GM18909 (cell line): ENCODE data around the gene TRIM17.

Experiments used
- ATAC-seq: cut with Tn5 transposase; IDR thresholded peaks from one replicate; pipeline ENCODE4 v1.9.1; 2021; ENCODE audit warnings: mild to moderate bottlenecking; ENCODE audit not compliant: unreplicated experiment, poor library complexity

The TRIM17 gene

GRCh38 chr1:228361314-228362140 is 55.1 kb downstream of the TRIM17 start:
- ATAC-seq, result no peak

GRCh38 chr1:228360533-228361313 is 55.9 kb downstream of the TRIM17 start:
- ATAC-seq, result no peak

- no peak for ATAC-seq
Observed at GRCh38 chr1:228359613-228360532, 56.8 kb downstream of the TRIM17 start.

DNA sequence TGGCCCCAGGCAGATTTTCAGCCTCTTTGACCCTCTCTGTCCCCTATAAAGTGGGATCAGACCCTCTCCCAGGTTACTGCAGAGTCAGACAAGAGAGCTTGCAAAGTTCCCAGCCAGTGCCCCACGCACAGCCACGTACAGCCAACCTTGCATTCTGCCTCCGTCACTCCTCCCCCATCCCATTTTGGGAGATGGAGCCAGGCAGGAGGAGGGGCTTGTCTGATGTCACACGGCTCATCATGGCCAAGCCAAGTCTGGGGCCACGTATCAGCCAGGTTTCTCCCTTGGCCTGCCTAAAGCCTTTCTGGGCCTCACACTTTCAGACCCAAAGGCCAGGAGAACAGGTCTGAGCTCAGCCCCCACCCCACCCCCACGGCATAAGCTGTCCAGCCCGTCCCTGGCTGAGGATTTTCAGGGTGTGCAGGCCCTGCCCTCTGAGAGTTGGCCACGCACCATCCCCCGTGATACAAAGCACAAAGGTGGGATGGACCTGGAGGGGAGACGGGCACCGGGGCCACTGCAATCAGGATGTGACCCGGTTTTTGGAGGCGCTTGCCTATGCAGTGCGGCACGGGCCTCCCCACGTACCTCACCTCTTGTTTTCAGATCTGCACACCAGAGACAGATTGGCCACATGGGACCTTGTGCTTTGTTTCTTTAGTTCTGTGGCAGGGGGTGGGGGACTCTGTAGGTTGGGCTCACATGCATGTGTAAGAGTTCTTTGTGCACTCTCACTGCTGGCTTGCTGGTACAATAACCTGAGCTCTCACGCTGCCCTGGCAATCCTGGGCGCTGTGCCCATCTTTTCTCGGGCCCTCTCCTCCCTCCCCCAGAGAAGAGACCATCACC is 57.7 kb downstream of the TRIM17 start:
- ATAC-seq, result no peak

DNA sequence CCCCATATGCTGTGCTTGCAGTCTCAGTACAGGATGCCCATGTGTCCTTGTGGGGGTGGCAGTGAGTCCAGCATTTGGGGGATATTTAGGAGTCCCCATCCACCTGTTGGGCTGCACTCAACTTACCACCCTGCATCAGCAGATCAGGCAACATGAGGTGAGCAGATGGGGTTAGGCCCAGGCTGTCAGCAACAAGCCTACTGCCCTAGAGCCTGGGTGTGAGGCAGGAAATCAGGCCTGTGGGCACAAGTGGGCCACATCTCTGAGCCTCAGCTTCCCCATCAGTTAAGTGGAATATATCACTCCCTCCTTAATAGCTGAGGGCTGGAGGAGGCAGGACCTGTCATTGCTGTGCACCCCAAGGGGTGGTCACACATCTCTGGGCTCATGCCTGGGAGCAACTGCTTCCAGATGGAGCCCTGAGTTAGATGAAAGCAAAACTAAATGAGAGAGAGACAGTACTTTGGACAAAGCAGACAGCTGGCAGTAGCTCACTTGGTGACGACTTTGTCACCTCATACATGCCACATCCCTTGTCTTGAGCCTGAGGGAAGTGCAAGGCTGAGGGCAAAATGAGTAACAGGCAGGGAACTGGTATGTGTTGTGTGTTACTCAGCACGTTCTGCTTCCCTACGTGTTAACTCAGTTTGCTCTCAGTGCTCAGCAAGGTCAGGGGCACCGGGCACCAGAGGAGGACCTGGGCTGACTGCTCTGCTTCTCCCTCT is 58.5 kb downstream of the TRIM17 start:
- ATAC-seq, result no peak
